Measurements from ENCODE around the gene MMRN1. TPM values are rescaled to one million over a fixed set of nuclear protein-coding genes. Genes with fewer than 3 reads are reported as not detected.

MMRN1 gene
- polyA plus RNA-seq, 1 donor (not counting 4 experiments of a cell fraction or from before 2014, with no cell fraction given), result not detected

DNA sequence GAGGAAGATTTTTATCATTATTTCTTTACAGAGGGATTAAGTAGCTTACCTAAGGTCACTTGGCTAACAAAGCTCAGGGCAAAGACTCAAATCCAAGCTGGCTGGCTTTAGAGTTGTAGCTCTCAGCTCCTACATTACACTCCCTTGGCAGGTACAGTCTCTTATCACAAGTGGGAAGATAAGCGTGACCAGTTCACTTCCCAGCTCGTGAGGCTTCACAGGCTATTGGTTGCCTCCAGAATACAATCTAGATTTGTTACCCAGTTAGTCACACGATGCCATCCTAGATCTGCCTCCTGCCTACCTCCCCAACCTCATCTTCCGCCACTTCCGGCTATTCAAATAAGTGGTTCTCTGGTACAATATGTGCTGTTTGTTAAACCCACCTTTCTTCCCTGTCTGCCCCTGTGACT is 3.7 kb downstream of the MMRN1 start:
- H4K20me1 ChIP-seq (ENCODE audit: control insufficient read depth, extremely low read depth, insufficient read depth, low read length), result no peaks in the 10 kb centered on the region
- no peak overlapping the region for H3K4me3 ChIP-seq (ENCODE audit: control insufficient read depth in 2 of 3, extremely low read depth in 1 of 3, insufficient read depth in 2 of 3, low read depth in 1 of 3, low read length in 3 of 3)
- no peak for TF ChIP-seq EZH2 (IDR thresholded peaks at IDR 0.05; ENCODE audit: low read length)
- TF ChIP-seq, protein P1, sequence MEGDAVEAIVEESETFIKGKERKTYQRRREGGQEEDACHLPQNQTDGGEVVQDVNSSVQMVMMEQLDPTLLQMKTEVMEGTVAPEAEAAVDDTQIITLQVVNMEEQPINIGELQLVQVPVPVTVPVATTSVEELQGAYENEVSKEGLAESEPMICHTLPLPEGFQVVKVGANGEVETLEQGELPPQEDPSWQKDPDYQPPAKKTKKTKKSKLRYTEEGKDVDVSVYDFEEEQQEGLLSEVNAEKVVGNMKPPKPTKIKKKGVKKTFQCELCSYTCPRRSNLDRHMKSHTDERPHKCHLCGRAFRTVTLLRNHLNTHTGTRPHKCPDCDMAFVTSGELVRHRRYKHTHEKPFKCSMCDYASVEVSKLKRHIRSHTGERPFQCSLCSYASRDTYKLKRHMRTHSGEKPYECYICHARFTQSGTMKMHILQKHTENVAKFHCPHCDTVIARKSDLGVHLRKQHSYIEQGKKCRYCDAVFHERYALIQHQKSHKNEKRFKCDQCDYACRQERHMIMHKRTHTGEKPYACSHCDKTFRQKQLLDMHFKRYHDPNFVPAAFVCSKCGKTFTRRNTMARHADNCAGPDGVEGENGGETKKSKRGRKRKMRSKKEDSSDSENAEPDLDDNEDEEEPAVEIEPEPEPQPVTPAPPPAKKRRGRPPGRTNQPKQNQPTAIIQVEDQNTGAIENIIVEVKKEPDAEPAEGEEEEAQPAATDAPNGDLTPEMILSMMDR (optimal IDR thresholded peaks at IDR 0.05 in 1 of 3, IDR thresholded peaks at IDR 0.05 in 1 of 3, conservative IDR thresholded peaks at IDR 0.05 in 1 of 3; ENCODE audit: extremely low read depth in 1 of 3, insufficient read depth in 2 of 3, low read length in 3 of 3), result no peak
- no peak overlapping the region for H2AFZ ChIP-seq (ENCODE audit: control insufficient read depth, low read length)
- H3K27me3 ChIP-seq (ENCODE audit: control insufficient read depth, extremely low read depth, insufficient read depth, low read length), result peaks cover 9% of the 10 kb centered on the region
- no peaks in the 10 kb centered on the region for H3K9me1 ChIP-seq (ENCODE audit: control insufficient read depth, extremely low read depth, insufficient read depth, low read length)
- no peaks in the 10 kb centered on the region for H3K4me1 ChIP-seq (ENCODE audit: control insufficient read depth, extremely low read depth, insufficient read depth, low read length)
- H3K4me2 ChIP-seq (ENCODE audit: control insufficient read depth, extremely low read depth, insufficient read depth, low read depth, low read length), result no peak overlapping the region
- H3K9me3 ChIP-seq (ENCODE audit: control insufficient read depth, low read depth, low read length), result no peaks in the 10 kb centered on the region
- H3K9ac ChIP-seq (ENCODE audit: control insufficient read depth, extremely low read depth, insufficient read depth, low read length), result no peak overlapping the region
- dilution Hi-C loops (cut with MboI; ENCODE audit: extremely low pct_ligation_motif_present, low sequenced_read_pairs), result no loop called here
- H3K27ac ChIP-seq (ENCODE audit: control insufficient read depth, insufficient read depth, low read length), result no peak overlapping the region
- no peak for FAIRE-seq
- H3K36me3 ChIP-seq (ENCODE audit: control insufficient read depth in 2 of 2, extremely low read depth in 1 of 2, insufficient read depth in 2 of 2, low read length in 2 of 2), result no peaks in the 10 kb centered on the region
- DNase-seq (ENCODE audit: low read depth, low spot score), result no peak
- H3K79me2 ChIP-seq (ENCODE audit: control insufficient read depth, insufficient read depth, low read length), result no peaks in the 10 kb centered on the region

DNA sequence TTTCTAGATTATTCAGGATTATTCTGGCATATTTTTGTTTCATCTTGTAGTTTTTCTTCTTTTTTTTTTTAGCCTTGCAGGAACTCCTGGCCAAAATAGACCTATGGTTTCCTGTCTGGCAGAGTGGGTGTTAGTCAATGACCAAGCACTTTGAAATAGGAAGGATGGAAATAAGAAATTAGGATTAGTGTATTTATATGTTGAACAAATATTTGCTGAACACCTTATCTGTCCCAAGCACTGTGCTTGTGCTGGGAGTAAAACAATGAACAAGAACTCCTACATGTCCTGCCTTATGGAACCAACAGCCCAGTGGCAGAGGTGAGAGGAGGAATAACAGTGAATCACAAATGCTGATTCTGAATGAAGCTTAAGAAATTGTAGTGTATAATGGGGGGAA is 4.5 kb downstream of the MMRN1 start:
- FAIRE-seq (no peak), DNase-seq (ENCODE audit: low read depth, low spot score) (no peak)
- H4K20me1 ChIP-seq (ENCODE audit: control insufficient read depth, extremely low read depth, insufficient read depth, low read length), result no peaks in the 10 kb centered on the region
- H3K27me3 ChIP-seq (ENCODE audit: control insufficient read depth, extremely low read depth, insufficient read depth, low read length), result peaks cover 9% of the 10 kb centered on the region
- H3K4me2 ChIP-seq (ENCODE audit: control insufficient read depth, extremely low read depth, insufficient read depth, low read depth, low read length), result no peak overlapping the region
- dilution Hi-C loops (cut with MboI; ENCODE audit: extremely low pct_ligation_motif_present, low sequenced_read_pairs), result no loop called here
- no peaks in the 10 kb centered on the region for H3K79me2 ChIP-seq (ENCODE audit: control insufficient read depth, insufficient read depth, low read length)
- no peaks in the 10 kb centered on the region for H3K4me1 ChIP-seq (ENCODE audit: control insufficient read depth, extremely low read depth, insufficient read depth, low read length)
- H3K9me1 ChIP-seq (ENCODE audit: control insufficient read depth, extremely low read depth, insufficient read depth, low read length), result no peaks in the 10 kb centered on the region
- no peak for TF ChIP-seq EZH2 (IDR thresholded peaks at IDR 0.05; ENCODE audit: low read length)
- TF ChIP-seq, protein P1 (optimal IDR thresholded peaks at IDR 0.05 in 1 of 3, IDR thresholded peaks at IDR 0.05 in 1 of 3, conservative IDR thresholded peaks at IDR 0.05 in 1 of 3; ENCODE audit: extremely low read depth in 1 of 3, insufficient read depth in 2 of 3, low read length in 3 of 3), result no peak
- H3K36me3 ChIP-seq (ENCODE audit: control insufficient read depth in 2 of 2, extremely low read depth in 1 of 2, insufficient read depth in 2 of 2, low read length in 2 of 2), result no peaks in the 10 kb centered on the region
- no peak overlapping the region for H3K27ac ChIP-seq (ENCODE audit: control insufficient read depth, insufficient read depth, low read length)
- H3K9ac ChIP-seq (ENCODE audit: control insufficient read depth, extremely low read depth, insufficient read depth, low read length), result no peak overlapping the region
- H2AFZ ChIP-seq (ENCODE audit: control insufficient read depth, low read length), result no peak overlapping the region
- no peaks in the 10 kb centered on the region for H3K9me3 ChIP-seq (ENCODE audit: control insufficient read depth, low read depth, low read length)
- H3K4me3 ChIP-seq (ENCODE audit: control insufficient read depth in 2 of 3, extremely low read depth in 1 of 3, insufficient read depth in 2 of 3, low read depth in 1 of 3, low read length in 3 of 3), result no peak overlapping the region
